ENCODE data around the gene TRIM38.
A peak's percentile ranks its signal among the peaks of the same experiment; 100 is the strongest.

The TRIM38 gene

DNA sequence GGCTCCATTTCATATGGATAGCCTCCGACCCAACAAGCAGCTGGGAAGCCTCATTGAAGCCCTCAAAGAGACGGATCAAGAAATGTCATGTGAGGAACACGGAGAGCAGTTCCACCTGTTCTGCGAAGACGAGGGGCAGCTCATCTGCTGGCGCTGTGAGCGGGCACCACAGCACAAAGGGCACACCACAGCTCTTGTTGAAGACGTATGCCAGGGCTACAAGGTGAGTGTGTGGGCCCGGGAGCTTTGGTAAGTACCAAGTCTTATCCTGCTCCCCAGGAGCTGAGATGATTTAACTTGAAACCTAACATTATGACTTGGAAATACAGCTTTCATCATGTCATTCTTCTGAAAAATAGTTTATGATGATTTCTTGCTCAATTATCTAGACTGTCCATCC, 4.1 kb downstream of the TRIM38 start:
- TF ChIP-seq, protein P1, sequence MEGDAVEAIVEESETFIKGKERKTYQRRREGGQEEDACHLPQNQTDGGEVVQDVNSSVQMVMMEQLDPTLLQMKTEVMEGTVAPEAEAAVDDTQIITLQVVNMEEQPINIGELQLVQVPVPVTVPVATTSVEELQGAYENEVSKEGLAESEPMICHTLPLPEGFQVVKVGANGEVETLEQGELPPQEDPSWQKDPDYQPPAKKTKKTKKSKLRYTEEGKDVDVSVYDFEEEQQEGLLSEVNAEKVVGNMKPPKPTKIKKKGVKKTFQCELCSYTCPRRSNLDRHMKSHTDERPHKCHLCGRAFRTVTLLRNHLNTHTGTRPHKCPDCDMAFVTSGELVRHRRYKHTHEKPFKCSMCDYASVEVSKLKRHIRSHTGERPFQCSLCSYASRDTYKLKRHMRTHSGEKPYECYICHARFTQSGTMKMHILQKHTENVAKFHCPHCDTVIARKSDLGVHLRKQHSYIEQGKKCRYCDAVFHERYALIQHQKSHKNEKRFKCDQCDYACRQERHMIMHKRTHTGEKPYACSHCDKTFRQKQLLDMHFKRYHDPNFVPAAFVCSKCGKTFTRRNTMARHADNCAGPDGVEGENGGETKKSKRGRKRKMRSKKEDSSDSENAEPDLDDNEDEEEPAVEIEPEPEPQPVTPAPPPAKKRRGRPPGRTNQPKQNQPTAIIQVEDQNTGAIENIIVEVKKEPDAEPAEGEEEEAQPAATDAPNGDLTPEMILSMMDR (IDR thresholded peaks at IDR 0.05; ENCODE audit: low read depth, low read length, missing control alignments) = no peak
- in situ Hi-C loops (cut with HindIII; ENCODE audit: low sequenced_read_pairs) = no loop called here
- H3K4me3 ChIP-seq (ENCODE audit: low read depth, low read length) = no peak overlapping the region
- DNase-seq (ENCODE audit: low read depth) = no peak

DNA sequence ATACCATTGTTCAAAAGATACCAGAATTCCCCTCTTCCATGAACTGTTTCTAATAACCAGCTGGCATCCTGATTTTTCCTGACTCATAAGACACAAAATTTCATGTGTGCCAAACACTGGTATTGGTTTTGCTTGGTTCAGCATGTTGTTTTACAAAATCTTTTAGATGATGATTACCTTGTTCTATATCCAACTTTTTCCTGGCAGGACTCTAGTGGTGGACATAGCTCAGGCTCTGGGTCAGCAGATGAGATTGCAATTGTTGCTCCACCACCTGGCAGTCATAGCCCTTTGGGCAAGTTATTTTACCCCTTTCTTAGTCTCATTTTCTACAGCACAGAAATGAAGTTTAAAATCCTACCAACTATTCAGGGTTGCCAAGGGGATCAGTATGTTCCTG, 6.2 kb downstream of the TRIM38 start:
- no peak overlapping the region for H3K4me3 ChIP-seq (ENCODE audit: low read depth, low read length)
- in situ Hi-C loops (cut with HindIII; ENCODE audit: low sequenced_read_pairs) = no loop called here
- peak; percentile 2 for DNase-seq (ENCODE audit: low read depth)
- TF ChIP-seq, protein P1 (IDR thresholded peaks at IDR 0.05; ENCODE audit: low read depth, low read length, missing control alignments) = no peak

DNA sequence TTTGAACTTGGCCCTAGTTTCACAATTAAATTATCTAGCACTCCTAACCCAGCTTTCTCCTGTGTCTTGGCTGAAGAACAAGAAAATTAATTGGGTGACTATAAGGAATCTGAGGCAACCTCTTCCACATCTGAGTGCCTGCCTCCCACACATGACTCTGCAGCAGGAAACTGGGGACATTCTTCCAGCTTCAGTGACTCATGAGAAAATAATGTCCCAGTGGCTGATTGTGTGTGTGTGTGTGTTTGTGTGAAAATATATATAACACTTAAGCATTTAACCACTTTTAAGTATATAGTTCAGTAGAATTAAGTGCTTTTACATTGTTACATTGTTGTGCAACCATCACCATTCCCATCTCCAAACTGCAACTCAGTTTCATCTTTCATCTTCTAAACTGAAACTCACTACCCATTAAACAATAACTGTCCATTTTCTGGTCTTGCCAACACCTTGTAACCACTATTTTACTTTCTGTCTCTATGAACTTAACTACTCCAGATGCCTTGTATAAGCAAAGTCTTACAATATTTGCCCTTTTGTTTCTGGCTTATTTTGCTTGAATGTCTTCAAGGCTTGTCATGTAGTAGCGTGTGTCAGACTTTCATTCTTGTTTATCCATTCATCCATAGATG, 8.7 kb downstream of the TRIM38 start:
- TF ChIP-seq, protein P1 (IDR thresholded peaks at IDR 0.05; ENCODE audit: low read depth, low read length, missing control alignments) = no peak
- peak; percentile 65 for DNase-seq (ENCODE audit: low read depth)
- H3K4me3 ChIP-seq (ENCODE audit: low read depth, low read length) = no peak overlapping the region
- in situ Hi-C loops (cut with HindIII; ENCODE audit: low sequenced_read_pairs) = no loop called here

DNA sequence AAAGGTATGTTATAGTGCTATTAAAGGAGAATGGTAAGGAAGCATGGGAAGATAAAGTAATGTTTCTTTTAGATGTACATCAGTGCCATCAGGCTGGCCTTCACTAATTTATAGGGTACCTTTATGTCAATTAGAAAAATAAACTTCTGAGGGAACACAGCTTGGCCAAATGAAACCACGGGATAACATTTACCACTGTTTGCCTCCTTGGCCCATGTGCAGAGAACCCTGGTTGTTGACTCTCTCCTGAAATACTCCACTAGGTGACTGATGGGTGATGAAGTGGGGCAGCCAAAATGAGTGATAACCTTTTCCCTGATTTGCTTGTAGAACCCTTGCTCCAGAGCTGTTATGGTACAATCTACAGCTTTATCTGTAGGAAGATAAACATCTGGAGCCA, 9.5 kb downstream of the TRIM38 start:
- no peak overlapping the region for H3K4me3 ChIP-seq (ENCODE audit: low read depth, low read length)
- in situ Hi-C loops (cut with HindIII; ENCODE audit: low sequenced_read_pairs) = no loop called here
- DNase-seq (ENCODE audit: low read depth) = no peak
- TF ChIP-seq, protein P1 (IDR thresholded peaks at IDR 0.05; ENCODE audit: low read depth, low read length, missing control alignments) = no peak

DNA sequence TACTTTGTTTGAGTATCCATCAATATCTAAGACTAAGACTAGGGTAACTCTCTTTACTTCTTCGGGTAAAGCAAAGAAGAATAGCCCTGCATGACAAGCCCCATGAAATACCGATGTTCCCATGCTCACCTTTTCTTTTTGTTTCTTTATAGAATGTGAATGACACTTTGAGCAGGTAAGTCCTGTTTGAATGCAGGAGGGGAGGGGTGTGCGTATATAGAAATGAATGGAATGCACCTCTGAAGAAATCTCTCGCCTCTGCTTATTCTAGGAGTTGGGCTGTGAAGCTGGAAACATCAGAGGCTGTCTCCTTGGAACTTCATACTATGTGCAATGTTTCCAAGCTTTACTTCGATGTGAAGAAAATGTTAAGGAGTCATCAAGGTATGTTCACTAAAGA, 10.3 kb downstream of the TRIM38 start:
- in situ Hi-C loops (cut with HindIII; ENCODE audit: low sequenced_read_pairs) = no loop called here

DNA sequence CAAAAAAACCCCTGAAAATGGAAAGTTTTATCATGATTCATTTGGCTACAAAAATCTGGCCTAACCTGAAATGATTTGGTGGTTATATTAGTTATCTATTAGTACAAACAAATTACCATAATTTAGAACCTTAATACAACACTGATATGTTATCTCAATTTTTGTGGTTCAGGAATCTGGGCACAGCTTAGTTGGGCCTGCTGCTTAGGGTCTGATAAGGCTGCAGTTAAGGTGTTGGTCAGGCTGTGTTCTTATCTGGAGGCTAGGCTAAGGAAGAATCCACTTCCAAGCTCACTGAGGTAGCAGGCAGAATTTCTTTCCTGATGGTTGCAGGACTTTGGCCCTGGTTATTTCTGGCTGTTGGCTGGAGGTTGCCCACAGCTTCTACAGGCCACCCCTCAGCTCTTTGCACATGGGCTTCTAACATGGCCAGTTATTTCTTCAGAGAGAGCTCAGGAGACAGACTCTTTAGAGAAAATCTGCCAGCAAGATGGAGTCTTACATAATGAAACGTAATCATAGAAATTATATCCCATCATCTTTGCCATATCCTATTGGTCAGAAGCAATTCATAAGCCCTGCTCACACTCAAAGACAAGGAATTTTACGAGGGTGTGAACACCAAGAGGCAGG, 11.4 kb downstream of the TRIM38 start:
- in situ Hi-C loops (cut with HindIII; ENCODE audit: low sequenced_read_pairs) = no loop called here
- TF ChIP-seq, protein P1 (IDR thresholded peaks at IDR 0.05; ENCODE audit: low read depth, low read length, missing control alignments) = no peak
- H3K4me3 ChIP-seq (ENCODE audit: low read depth, low read length) = no peak overlapping the region
- no peak for DNase-seq (ENCODE audit: low read depth)

More for the DNA sequence above, 10.3 kb downstream of the TRIM38 start:
- TF ChIP-seq, protein P1 (IDR thresholded peaks at IDR 0.05; ENCODE audit: low read depth, low read length, missing control alignments) = no peak
- H3K4me3 ChIP-seq (ENCODE audit: low read depth, low read length) = no peak overlapping the region
- DNase-seq (ENCODE audit: low read depth) = no peak
